ENCODE measurements around the gene DUSP23. TPM values are rescaled to one million over a fixed set of nuclear protein-coding genes. Genes with fewer than 3 reads are reported as not detected.
A peak's percentile ranks its signal among the peaks of the same experiment; 100 is the strongest.

DUSP23 gene
- total and polyA plus RNA-seq, 3 donors from 2014 or later = 26.2 to 51.0 (median 38.3) TPM

GRCh38 chr1:159828581-159829272, 48.0 kb downstream of the DUSP23 start:
- no peak overlapping the region for H3K27ac ChIP-seq
- 85 to 89% methylated on average over 11 of the region's 11 CpGs for WGBS, 2 donors
- intact Hi-C loops (cut with DNase I; ENCODE audit: low total_unique reads) = no loop called here
- no peaks in the 10 kb centered on the region for H3K4me1 ChIP-seq
- no peaks in the 10 kb centered on the region for H3K36me3 ChIP-seq (ENCODE audit: low read depth, missing control alignments)
- H3K4me3 ChIP-seq = no peak overlapping the region
- no peak for DNase-seq
- no peaks in the 10 kb centered on the region for H3K27me3 ChIP-seq
- TF ChIP-seq POLR2A (IDR thresholded peaks at IDR 0.05) (no peak), CTCF (IDR thresholded peaks at IDR 0.05) (no peak)
- no peaks in the 10 kb centered on the region for H3K9me3 ChIP-seq

GRCh38 chr1:159829273-159829634, 48.5 kb downstream of the DUSP23 start:
- no peak for TF ChIP-seq POLR2A (IDR thresholded peaks at IDR 0.05)
- peak in 2 of 3 experiments; percentile 21 to 36 for TF ChIP-seq CTCF (IDR thresholded peaks at IDR 0.05)
- intact Hi-C loops (cut with DNase I; ENCODE audit: low total_unique reads) = no loop called here
- peak; percentile 59 for DNase-seq

GRCh38 chr1:159829822-159830465, 49.2 kb downstream of the DUSP23 start:
- peak; percentile 48 for DNase-seq
- Histone ChIP-seq H3K4me3 (no peak overlapping the region), H3K27ac (no peak overlapping the region), H3K9me3 (no peaks in the 10 kb centered on the region), H3K27me3 (no peaks in the 10 kb centered on the region), H3K4me1 (no peaks in the 10 kb centered on the region), H3K36me3 (ENCODE audit: low read depth, missing control alignments) (no peaks in the 10 kb centered on the region)
- WGBS, 2 donors = 55 to 57% methylated on average over 8 to 18 of the region's 18 CpGs
- intact Hi-C loops (cut with DNase I; ENCODE audit: low total_unique reads) = no loop called here
- TF ChIP-seq POLR2A (IDR thresholded peaks at IDR 0.05) (no peak), CTCF (IDR thresholded peaks at IDR 0.05) (no peak)

More at GRCh38 chr1:159829273-159829634, 48.5 kb downstream of the DUSP23 start:
- Histone ChIP-seq H3K27me3 (no peaks in the 10 kb centered on the region), H3K27ac (no peak overlapping the region), H3K36me3 (ENCODE audit: low read depth, missing control alignments) (no peaks in the 10 kb centered on the region), H3K9me3 (no peaks in the 10 kb centered on the region), H3K4me3 (no peak overlapping the region), H3K4me1 (no peaks in the 10 kb centered on the region)
- 48 to 67% methylated on average over 3 of the region's 3 CpGs for whole genome bisulfite sequencing, 2 donors

- no peak for DNase-seq
- TF ChIP-seq CTCF (IDR thresholded peaks at IDR 0.05) = no peak
- no peak for TF ChIP-seq POLR2A (IDR thresholded peaks at IDR 0.05)
- Histone ChIP-seq H3K27me3 (no peaks in the 10 kb centered on the region), H3K4me3 (no peak overlapping the region), H3K36me3 (ENCODE audit: low read depth, missing control alignments) (no peaks in the 10 kb centered on the region), H3K27ac (no peak overlapping the region), H3K9me3 (no peaks in the 10 kb centered on the region), H3K4me1 (no peaks in the 10 kb centered on the region)
- 87 to 90% methylated on average over 8 of the region's 8 CpGs for WGBS, 2 donors
- intact Hi-C loops (cut with DNase I; ENCODE audit: low total_unique reads) = no loop called here
Observed at GRCh38 chr1:159830722-159831121, 50.0 kb downstream of the DUSP23 start.

Data from testis (tissue), 3 donors.